HG02588 (cell line): Measurements from ENCODE around the gene PORCN.
"Not testable (repeated sequence)": the region's sequence is repeated elsewhere in the genome, so short reads cannot be mapped to it uniquely, and the experiment has no call there.

ENCODE experiments used
- ATAC-seq: cut with Tn5 transposase; IDR thresholded peaks from one replicate; pipeline ENCODE4 v1.9.1; 2021; ENCODE audit warnings: mild to moderate bottlenecking, moderate library complexity; ENCODE audit not compliant: unreplicated experiment

Gene PORCN

GRCh38 chrX:48538641-48539344 is 30.0 kb downstream of the PORCN start:
- ATAC-seq: no peak

- ATAC-seq: peak; percentile 87
Measured at GRCh38 chrX:48539345-48540027, 30.7 kb downstream of the PORCN start, which contains the start of gene TBC1D25. Gene TBC1D25, plus strand, starts transcription at chrX:48539714. Its CDS starts 84 bp downstream, at chrX:48539798.

DNA sequence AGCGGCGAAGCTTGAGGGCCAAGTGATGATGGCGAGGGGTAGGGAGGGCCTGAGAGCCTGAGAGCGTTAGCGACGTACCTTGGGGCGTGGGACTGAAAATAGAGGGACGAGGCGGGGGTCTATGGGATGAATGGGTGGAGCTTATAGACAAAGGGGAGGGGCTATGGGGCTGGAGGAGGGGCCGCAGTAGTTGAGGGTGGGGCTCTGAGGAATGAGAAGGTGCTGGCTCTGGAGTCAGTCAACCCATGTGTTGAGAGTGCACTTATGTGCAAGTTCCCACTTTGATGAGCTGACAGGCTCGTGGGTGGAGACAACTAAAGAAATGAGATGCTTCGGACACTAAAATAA is 31.2 kb downstream of the PORCN start:
- peak; percentile 34 for ATAC-seq

- ATAC-seq: no peak
Measured at GRCh38 chrX:48540480-48540879, 31.7 kb downstream of the PORCN start.

GRCh38 chrX:48541140-48541814 is 32.5 kb downstream of the PORCN start:
- no peak for ATAC-seq

GRCh38 chrX:48548871-48549270 is 40.1 kb downstream of the PORCN start:
- ATAC-seq: no peak

DNA sequence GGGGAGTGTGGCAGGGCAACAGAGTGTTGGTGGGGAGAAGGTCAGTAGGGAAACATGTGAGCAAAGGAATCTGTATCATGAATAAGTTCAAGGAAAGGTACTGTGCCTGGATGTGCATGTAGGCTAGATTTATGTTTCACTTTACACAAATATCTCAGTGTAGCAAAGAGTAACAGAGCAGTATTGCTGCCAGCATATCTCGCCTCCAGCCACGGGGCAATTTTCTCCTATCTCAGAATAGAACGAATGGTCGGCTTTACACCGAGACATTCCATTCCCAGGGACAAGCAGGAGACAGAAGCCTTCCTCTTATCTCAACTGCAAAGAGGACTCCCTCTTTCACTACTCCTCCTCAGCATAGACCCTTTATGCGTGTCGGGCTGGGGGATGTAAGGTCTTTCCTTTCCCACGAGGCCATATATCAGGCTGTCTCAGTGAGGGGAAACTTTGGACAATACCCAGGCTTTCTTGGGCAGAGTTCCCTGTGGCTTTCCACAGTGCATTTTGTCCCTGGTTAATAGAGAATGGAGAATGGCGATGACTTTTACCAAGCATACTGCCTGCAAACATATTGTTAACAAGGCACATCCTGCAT is 47.0 kb downstream of the PORCN start:
- not testable (repeated sequence) for ATAC-seq

- ATAC-seq: no peak
Measured at GRCh38 chrX:48558271-48558670, 49.5 kb downstream of the PORCN start.

DNA sequence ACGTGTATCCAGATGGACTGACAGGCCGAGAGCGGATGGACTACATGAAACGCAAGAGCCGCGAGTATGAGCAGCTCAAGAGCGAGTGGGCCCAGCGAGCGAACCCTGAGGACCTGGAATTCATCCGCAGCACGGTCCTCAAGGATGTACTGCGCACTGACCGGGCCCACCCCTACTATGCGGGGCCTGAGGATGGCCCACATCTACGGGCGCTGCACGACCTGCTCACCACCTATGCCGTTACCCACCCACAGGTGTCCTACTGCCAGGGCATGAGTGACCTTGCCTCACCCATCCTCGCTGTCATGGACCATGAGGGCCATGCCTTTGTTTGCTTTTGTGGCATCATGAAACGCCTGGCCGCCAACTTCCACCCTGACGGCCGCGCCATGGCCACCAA is 50.8 kb downstream of the PORCN start:
- ATAC-seq: no peak

- ATAC-seq: no peak
Measured at GRCh38 chrX:48560056-48560455, 51.3 kb downstream of the PORCN start.

DNA sequence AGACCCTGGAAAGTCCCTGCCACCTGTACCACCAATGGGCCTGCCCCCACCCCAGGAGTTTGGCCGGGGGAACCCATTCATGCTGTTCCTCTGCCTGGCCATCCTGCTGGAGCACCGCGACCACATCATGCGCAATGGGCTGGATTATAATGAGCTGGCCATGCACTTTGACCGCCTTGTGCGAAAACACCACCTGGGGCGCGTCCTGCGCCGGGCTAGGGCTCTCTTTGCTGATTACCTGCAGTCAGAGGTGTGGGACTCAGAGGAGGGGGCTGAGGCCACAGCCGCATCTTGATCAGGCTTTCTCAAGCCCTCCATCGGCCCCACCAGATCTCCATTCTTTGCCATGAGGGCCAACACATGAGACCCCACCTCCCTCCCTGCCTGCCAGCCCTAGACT is 51.9 kb downstream of the PORCN start:
- no peak for ATAC-seq

DNA sequence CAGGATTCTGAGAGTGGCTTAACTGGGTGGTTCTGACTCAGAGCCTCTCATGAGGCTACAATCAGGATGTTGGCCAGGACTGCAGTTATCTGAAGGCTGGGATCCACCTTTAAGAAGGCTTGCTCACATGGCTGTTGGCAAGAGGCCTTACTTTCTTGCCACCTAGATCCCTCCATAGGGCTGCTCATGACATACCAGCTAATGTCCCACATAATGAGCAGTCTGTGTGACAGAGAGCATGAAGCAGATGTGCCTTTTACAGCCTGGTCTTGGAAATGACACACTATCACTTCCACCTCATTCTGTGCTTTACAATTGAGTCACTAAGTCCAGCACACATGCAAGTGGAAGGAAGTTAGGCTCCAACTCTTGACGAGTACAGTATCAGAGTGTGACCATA is 61.2 kb downstream of the PORCN start:
- peak; percentile 33 for ATAC-seq
